HG03565 (cell line): ENCODE measurements around the gene OR6C75.
"Not testable (repeated sequence)": the region's sequence is repeated elsewhere in the genome, so short reads cannot be mapped to it uniquely, and the experiment has no call there.

Experiments used
- ATAC-seq: cut with Tn5 transposase; IDR thresholded peaks from one replicate; pipeline ENCODE4 v1.9.1; 2021; ENCODE audit warnings: mild to moderate bottlenecking, moderate library complexity; ENCODE audit not compliant: unreplicated experiment

The OR6C75 gene

DNA sequence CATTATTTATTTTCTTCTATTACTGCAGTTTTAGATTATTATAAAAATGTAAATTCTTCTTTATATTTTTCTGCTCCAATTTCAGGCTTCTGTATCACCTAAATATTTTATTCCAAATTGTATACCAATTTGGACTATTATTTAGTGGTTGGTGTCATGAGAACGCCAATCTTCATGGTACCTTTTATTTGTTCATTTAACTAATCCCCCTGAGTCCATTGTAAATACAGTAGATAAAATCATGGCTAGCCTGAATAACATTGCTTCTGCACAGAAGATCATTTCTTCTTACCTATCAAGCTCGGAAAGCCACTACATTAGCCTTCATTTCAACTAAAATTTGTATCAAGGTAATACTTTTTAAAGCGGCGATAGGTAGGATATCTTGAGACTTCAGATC lies at the start of gene OR6C75:
OR6C75 (plus strand) TSS at position 301 of the 400 bp plus-strand sequence. CDS start 2,136 bp downstream, outside the sequence.
- no peak for ATAC-seq

DNA sequence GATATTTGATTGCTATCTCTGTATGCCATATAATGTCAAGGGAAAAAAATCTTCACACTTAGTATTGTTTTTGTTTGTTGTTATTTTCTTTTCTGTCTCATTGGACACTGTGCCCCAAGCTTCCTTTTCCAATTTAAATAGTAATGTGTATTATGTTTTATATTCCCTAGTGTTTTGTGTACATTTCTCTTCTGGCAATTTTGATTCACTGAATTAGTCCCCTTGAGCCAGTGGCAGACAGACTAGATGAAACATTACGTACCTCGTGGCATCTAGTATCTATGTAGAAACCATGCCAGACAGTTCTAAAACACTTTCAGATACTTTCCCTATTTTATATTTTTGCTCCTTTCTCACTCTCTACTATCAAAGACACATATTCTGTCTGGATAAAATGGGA lies 48.7 kb upstream of the OR6C75 start, which contains the start of gene OR6C1:
OR6C1 (plus strand) TSS at position 301 of the 400 bp plus-strand sequence. CDS start 6,257 bp downstream, outside the sequence.
- ATAC-seq = no peak

DNA sequence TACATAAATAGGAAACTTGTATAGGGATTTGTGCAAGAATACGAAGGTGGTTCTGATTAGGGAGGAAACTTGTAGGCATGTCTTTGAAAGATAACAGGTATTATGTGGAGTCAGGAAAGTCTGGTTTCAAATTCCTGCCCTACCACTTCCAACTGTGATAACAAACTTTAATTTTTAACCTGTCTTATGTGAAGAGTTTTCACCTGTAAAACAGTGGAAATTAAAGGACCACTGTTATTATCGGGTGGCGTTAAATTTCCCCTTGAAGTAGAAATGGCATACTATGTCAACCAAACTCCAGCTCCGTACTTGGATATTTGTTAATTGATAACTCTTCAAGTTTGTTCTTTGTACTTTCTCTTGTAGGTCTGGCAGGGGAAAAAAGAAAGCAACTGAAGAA lies 42.6 kb upstream of the OR6C75 start:
- ATAC-seq = no peak

DNA sequence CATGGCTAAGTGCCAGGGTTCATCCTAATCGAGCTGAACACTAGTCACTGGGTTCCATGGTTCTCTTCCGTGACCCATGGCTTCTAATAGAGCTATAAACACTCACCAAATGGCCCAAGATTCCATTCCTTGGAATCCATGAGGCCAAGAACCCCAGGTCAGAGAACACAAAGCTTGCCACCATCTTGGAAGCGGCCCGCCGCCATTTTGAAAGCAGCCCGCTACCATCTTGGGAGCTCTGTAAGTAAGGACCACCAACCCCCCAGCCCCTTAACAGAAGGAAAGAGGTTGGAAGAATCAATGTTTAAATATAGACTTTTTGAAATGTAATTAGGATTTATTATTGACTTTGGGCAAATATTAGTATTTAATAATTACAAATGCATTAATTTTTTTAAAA lies 37.0 kb upstream of the OR6C75 start:
- ATAC-seq = not testable (repeated sequence)

DNA sequence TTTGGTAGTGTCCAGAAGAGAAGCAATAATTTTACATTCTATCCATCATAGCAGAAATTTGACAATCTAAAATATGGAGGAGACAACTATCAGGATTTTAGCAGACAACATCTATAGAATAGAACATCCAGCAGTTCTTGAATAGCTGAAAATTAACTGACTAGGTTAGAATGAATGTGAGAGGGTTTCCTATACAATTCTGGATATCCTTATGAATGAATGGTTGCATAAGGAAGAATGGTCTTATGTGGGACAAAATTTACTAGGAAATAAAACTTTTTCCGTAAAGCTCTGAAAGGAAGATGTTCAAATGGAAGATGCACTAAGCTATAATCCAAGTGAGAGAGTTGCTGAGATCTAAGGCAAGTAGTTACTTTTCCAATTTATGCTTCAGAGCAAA lies 32.3 kb upstream of the OR6C75 start, which contains the start of gene OR6C3:
OR6C3 (plus strand) TSS at position 301 of the 400 bp plus-strand sequence. CDS start 955 bp downstream, outside the sequence.
- ATAC-seq = no peak

DNA sequence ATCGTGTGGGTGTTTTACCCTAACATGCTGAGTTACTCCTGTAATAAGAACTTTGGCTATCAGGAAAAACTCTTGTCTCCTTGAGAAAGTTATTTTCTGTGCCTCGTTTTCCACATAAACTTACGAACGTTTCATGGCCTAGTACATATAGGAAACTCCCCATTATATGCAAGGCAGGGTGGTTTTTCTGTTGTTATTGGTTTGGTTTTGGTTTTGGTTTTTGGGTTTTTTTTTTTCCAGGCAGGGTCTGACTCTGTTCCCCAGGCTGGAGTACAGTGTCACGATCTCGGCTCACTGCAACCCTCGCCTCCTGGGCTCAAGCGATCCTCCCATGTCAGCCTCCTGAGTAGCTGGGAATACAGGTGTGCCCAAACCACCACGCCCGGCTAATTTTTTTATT lies 26.8 kb upstream of the OR6C75 start:
- ATAC-seq = no peak

DNA sequence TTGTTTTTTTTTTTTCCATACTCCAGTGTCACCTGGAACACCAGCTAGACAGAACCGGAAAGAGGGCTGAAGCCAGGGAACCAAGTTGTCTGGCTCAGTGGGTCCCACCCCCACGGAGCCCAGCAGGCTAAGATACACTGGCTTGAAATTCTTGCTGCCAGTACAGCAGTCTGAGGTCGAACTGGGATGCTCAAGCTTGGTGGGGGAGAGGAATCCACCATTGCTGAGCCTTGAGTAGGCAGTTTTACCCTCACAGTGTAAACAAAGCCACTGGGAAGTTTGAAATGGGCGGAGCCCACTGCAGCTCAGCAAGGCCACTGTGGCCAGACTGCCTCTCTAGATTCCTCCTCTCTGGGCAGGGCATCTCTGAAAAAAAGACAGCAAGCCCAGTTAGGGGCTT lies 7.4 kb upstream of the OR6C75 start:
- ATAC-seq = not testable (repeated sequence)

DNA sequence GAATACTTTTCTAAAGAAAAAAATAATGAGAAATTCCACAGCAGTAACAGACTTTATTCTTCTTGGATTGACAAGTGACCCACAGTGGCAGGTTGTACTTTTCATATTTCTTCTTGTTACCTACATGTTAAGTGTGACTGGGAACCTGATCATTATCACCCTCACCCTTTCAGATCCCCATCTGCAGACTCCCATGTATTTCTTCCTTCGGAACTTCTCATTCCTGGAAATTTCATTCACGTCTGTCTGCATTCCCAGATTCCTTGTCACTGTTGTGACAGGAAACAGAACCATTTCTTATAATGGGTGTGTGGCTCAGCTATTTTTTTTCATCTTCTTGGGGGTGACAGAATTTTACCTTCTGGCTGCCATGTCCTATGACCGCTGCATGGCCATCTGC lies 2.3 kb downstream of the OR6C75 start:
- no peak for ATAC-seq

DNA sequence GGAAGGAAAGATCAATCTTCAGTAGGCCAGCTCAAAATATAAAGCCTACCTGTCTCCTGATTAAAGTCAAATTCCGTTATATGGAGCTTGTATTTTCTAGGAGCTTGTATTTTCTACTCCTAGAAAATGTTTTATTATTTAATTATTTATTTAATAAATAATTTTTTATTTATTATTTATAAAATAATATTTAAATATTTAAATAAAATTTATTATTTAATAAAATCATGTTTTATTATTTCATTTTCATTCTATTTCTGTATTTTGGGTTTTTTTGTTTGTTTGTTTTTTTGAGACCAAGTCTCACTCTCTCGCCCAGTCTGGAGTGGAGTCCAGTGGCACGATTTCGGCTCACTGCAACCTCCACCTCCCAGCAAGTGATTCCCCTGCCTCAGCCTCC lies 9.7 kb downstream of the OR6C75 start:
- ATAC-seq = no peak

DNA sequence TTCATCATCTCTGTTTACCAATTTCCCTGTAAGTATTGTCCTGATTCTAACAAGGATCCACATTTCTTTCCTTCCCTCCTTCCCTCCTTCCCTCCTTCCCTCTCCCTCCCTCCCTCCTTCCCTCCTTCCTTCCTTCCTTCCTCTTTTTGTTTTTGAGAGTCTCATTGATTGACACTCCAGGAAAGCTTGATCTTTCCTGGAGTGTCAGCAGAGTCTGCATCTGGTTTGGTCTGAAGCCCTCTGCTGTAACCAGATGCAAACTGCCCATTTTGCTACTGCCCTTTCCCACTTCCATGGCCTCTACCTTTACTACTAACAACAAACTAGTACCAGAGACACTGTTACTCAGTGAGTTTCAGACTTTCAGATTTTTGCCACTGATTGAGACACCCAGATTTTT lies 23.1 kb downstream of the OR6C75 start:
- no peak for ATAC-seq

DNA sequence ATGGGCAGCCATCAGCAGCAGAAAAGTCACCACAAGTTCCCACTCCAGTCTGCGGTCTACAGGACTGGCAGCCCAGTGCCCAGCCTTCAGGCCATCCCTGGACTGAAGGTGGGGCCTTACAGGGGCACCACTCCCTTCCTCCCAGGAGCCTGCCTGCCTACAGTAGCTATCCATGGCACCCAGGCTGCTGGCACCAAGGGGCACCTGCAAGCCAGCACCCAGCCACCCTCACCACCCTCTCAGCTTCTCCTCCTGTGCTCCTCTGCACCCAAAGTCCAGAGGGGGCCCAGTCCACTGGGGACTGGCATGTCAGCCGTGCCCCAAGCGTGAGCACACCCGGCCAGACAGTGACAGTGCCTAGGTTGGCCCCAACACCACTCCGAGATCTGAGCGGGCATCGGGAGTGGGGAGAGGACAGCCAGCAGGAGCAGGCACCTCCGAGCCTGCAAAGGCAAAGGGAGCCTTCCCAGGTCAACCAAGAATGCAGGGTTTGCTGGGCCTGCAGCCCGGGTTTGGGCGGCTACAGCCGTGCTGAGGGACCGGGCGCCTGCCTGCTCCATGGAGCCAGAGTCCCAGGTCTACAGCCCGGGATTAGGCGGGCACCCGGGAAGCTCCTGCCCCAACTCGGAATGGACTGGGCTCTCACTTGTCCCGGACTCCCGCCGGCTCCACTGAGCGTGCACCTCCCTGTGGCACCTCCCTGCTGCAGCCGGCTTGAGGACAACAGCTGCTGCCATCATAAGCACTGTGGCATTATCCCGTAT lies 29.4 kb downstream of the OR6C75 start:
- ATAC-seq = no peak

DNA sequence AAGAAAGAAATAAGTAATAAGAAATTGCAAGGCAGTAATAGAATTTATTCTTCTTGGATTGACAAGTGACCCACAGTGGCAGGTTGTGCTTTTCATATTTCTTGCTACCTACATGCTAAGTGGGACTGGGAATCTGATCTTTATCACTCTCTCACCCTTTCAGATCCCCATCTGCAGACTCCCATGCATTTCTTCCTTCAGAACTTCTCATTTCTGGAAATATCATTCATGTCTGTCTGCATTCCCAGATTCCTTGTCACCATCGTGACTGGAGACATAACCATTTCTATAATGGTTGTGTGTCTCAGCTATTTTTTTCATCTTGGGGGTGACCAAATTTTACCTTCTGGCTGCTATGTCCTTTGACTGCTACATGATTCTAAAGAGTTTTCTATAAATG lies 33.6 kb downstream of the OR6C75 start:
- ATAC-seq = no peak

DNA sequence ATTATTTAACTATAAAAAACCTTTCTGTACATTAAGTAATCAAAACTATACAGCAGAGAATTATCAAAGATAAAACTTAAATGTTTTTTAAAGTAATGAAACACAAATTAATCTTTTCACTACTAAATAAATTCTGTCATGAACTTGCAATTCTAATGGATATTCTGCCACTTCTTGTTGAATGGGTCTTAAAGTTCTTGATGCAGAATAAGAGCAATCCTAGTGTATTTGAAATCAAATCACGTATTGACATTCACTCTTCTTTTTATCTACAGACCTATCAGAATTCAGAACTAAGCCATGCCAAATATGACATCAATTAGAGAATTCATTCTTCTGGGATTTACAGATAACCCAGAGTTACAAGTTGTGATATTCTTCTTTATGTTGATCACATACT lies 37.5 kb downstream of the OR6C75 start, which contains the start of gene OR6C65:
OR6C65 (plus strand) TSS at position 301 of the 400 bp plus-strand sequence; CDS start at position 301, 0 bp downstream.
- no peak for ATAC-seq

DNA sequence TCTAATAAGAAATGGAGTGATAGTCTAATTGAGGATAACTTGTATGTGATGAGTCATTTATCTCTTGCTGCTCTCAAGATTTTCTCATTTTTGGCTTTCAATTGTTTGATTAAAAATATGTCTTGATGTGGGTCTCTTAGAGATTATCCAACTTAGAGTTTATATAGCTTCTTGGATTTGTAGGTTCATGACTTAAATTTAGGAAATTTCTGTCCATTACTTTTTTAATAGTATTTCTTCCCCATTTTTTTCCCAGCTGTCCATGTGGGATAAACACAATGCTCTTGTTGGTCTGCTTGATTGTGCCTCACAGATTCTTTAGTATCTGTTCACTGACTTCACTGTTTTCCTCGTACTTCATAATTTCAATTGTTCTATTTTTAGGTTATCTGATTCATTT lies 45.1 kb downstream of the OR6C75 start:
- no peak for ATAC-seq

DNA sequence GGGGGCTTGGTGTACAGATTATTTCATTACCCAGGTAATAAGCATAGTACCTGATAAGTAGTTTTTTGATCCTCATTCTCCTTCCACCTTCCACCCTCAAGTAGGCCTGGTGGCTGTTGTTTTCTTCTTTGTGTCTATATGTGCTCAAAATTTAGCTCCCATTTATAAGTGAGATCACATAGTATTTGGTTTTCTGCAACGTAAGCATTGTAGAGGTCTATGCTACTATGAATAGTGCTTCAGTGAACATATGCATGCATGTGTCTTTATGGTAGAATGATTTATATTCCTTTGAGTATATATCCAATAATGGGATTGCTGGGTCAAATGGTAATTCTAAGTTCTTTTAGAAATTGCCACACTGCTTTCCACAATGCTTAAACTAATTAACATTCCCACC lies 46.4 kb downstream of the OR6C75 start:
- ATAC-seq = not testable (repeated sequence)

DNA sequence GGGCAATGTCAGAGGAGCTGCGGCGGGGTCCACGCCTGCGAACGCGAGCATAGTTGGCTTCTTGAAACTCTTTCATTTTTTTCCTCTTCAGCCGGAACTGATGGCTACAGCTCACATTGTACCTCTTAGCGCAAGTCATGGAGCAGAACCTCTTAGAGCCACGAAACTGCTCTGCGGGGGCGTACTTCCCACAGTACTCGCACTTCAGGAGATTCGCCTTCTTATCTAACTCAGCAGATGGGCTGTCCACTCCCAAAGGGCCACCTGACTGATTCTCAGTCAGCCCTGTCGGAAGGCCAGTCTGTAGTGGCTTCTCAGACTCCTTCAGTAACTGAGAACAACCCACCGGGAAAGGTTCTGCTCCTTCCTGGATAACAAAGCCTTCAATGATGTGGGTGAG lies 49.4 kb downstream of the OR6C75 start:
- not testable (repeated sequence) for ATAC-seq

DNA sequence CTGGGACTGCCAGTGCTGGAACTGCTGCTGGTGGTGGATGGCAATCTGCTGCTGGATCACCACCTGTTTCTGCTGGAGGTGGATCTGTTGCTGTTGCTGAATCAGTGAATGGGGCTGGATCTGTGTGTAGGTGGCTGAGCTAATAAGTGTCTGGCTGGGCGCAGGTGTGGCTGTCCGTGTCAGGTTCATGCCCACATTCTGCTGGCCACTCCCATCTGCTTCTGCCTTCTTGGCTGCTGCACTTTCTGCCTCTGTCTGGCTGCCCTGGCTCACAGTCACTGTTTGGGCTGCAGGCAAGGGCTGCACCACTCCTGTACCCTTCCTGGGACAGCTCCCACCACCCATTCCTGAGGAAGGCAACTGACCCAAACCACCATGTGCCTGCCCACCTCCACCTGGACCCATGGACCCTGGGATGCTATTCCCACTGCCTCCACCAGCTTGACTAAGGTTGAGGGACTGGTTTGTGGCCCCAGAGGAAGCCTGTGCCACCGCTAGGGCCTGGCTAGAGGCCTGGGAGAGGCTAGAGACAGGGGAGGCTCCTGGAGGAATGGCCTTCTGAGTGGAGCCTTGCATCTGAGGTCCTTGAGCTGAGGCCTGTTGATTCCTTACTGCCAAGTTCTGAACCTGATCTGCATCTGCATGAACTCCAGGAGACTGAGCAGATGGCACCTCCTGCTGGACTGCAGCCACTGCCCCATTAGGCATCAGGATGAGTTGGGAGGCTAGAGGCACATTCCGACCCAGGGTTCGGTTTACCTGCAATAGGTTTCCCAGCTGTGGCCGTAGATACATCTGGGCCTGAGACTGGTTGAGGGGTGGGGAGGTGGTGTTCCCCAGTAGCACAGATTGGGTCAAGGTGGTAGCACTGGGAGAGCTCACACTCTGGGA lies 51.0 kb downstream of the OR6C75 start:
- ATAC-seq = not testable (repeated sequence)

DNA sequence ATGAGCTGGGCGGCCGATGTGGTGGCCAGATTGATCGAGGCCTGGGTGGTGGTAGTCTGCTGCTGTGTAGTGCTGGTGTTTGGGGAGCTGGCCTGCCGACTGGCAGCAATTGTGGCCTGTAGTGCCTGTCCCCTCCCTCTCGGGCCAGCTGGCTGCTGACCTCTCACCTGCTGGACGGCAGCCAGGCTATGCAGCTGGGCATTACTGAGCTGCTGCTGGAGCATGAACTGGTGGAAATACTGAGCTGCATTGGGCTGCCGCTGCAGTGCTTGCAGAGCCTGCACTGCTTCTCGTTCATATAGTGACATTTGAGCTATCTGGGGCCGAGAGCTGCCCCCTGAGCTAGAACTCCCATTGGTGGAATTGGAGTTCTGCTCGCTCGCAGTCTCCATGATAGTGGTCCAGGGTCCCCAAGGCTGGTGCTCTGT lies 51.6 kb downstream of the OR6C75 start:
- not testable (repeated sequence) for ATAC-seq

DNA sequence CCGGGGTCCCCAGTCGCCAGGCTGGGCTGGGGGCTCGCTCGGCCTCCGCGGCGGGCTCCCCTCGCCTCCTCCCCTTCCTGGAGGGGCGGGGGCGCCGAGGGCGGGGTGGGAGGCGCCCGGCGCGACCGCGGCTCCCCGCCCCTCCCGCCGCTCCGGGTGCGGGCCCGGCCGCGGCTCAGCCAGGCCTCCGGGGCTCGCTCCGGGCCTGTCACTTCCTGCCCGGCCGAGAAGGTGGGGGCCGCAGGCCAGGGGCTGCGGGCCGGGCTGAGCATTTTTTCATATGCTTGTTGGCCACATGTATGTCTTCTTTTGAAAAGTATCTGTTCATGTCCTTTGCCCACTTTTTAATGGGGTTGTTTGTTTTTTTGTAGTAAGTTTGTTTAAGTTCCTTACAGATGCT lies 52.1 kb downstream of the OR6C75 start:
- not testable (repeated sequence) for ATAC-seq

DNA sequence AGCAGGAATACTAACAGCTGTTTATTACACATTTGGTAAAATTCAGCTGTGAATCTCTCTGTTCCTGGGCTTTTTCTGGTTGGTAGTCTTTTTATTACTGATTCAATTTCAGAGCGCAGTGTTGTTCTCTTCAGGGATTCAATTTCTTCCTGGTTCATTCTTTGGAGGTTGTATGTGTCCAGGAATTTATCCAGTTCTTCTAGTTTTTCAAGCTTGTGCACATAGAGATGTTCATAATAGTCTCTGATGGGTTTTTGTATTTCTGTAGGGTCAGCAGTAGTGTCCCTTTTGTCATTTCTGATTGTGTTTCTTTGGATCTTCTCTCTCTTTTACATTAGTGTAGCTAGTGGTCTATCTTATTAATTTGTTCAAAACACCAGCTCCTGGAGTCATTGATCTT lies 54.2 kb downstream of the OR6C75 start:
- no peak for ATAC-seq
